SU-DHL-6 (cell line): Measurements from ENCODE around the gene ENDOD1.

Source experiments
- H2AFZ ChIP-seq: fragments of 200-600 bp; sonication (generic); 2 replicates; pipeline ENCODE4 v1.6.1; 2014; ENCODE audit warnings: low read depth, mild to moderate bottlenecking, moderate library complexity, mixed read lengths, antibody characterized with exemption, low read length; ENCODE audit not compliant: severe bottlenecking
- H3F3A ChIP-seq: fragments of 200-600 bp; shearing (Covaris generic); 2 replicates; pipeline ENCODE4 v1.6.0; 2016; ENCODE audit warnings: antibody characterized with exemption, mild to moderate bottlenecking; ENCODE audit not compliant: insufficient read depth
- H3K27ac ChIP-seq: fragments of 200-600 bp; sonication (generic); 2 replicates; pipeline ENCODE4 v1.5.1; 2016; ENCODE audit warnings: low read depth, mild to moderate bottlenecking, low read length, moderate library complexity, mixed read lengths
- H3K27me3 ChIP-seq: fragments of 200-600 bp; sonication (generic), shearing (Covaris generic); 2 replicates; pipeline ENCODE4 v1.6.0; 2014; ENCODE audit warnings: mild to moderate bottlenecking, low read length
- H3K36me3 ChIP-seq: fragments of 200-600 bp; sonication (generic); 2 replicates; pipeline ENCODE4 v1.6.1; 2014; ENCODE audit warnings: mild to moderate bottlenecking, low read length, mixed read lengths
- H3K4me2 ChIP-seq: fragments of 300-600, 200-600 bp; shearing (Covaris generic), sonication (generic); 2 replicates; pipeline ENCODE4 v1.6.0; 2014; ENCODE audit warnings: low read length, low read depth, mild to moderate bottlenecking; ENCODE audit not compliant: poor library complexity, severe bottlenecking
- H3K4me3 ChIP-seq: fragments of 200-600 bp; sonication (generic); 2 replicates; pipeline ENCODE4 v1.5.1; 2014; ENCODE audit warnings: antibody characterized with exemption, low read length, mild to moderate bottlenecking, mixed read lengths; ENCODE audit not compliant: insufficient read depth, poor library complexity, severe bottlenecking
- H3K79me2 ChIP-seq: fragments of 200-600 bp; sonication (generic); 2 replicates; pipeline ENCODE4 v1.6.1; 2014; ENCODE audit warnings: mild to moderate bottlenecking, low read length, moderate library complexity; ENCODE audit not compliant: insufficient read depth
- H3K9ac ChIP-seq: fragments of 200-600 bp; sonication (generic); 2 replicates; pipeline ENCODE4 v1.7.0; 2014; ENCODE audit warnings: mild to moderate bottlenecking, low read length
- H3K9me2 ChIP-seq: fragments of 200-600 bp; sonication (generic); replicated peaks from 2 replicates; pipeline ENCODE4 v1.6.1; 2014; ENCODE audit warnings: low read length; ENCODE audit not compliant: insufficient read depth
- H3K9me3 ChIP-seq: fragments of 200-600 bp; sonication (generic); 2 replicates; pipeline ENCODE4 v1.6.1; 2014; ENCODE audit warnings: low read length, mixed read lengths; ENCODE audit not compliant: insufficient read depth
- H4K20me1 ChIP-seq: fragments of 200-600 bp; sonication (generic); 2 replicates; pipeline ENCODE4 v1.6.1; 2014; ENCODE audit warnings: low read depth, mild to moderate bottlenecking, antibody characterized with exemption, low read length, moderate library complexity, mixed read lengths
- EZH2phosphoT487 ChIP-seq: fragments of 200-600 bp; sonication (generic), shearing (Covaris generic); conservative IDR thresholded peaks from 2 replicates; pipeline ENCODE4 v1.6.1; 2018; ENCODE audit warnings: mild to moderate bottlenecking, antibody characterized with exemption, low read length, moderate library complexity, mixed read lengths
- TF ChIP-seq, protein P1 (sequence below): fragments of 200-600 bp; sonication (generic); IDR thresholded peaks from one replicate; pipeline ENCODE4 v1.5.1; 2017; ENCODE audit warnings: antibody characterized with exemption, mild to moderate bottlenecking, low read length, moderate library complexity; ENCODE audit not compliant: insufficient read depth, poor library complexity, severe bottlenecking

The ENDOD1 gene

DNA sequence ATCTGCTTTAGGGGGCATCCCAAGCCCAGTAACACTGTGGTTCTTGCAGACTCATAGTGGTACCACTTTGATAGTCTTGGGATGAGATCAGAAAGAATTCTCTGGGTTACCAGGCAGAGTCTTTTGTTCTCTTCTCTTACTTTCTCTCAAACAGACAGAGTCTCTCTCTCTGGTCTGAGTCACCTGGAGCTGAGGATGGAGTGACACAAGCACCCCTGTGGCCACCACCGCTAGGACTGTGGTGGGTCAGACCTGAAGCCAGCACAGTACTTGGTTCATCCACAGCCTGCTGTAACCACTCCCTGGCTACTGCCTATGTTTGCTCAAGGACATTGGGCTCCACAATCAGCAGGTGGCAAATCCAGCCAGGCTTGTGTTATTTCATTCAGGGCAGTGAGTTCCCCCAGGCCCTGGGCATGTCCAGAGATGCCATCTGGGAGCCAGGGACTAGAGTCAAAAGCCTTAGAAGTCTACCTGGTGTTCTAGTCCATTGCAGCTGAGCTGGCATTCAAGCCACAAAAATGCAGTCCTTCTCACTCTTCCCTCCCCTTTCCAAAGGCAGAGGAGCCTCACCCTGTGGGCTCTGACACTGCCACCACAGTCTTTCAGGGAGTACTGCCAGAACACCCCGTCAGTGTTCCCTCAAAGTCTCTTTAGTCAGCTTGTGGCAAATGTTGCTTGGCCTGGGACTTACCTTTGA lies 29.9 kb downstream of the ENDOD1 start:
- H2AFZ ChIP-seq, result no peak overlapping the region
- H3K9me3 ChIP-seq, result no peaks in the 10 kb centered on the region
- no peaks in the 10 kb centered on the region for H3F3A ChIP-seq
- no peaks in the 10 kb centered on the region for H3K36me3 ChIP-seq
- no peaks in the 10 kb centered on the region for H4K20me1 ChIP-seq
- H3K27me3 ChIP-seq, result no peaks in the 10 kb centered on the region
- TF ChIP-seq EZH2phosphoT487, result no peak
- TF ChIP-seq, protein P1, sequence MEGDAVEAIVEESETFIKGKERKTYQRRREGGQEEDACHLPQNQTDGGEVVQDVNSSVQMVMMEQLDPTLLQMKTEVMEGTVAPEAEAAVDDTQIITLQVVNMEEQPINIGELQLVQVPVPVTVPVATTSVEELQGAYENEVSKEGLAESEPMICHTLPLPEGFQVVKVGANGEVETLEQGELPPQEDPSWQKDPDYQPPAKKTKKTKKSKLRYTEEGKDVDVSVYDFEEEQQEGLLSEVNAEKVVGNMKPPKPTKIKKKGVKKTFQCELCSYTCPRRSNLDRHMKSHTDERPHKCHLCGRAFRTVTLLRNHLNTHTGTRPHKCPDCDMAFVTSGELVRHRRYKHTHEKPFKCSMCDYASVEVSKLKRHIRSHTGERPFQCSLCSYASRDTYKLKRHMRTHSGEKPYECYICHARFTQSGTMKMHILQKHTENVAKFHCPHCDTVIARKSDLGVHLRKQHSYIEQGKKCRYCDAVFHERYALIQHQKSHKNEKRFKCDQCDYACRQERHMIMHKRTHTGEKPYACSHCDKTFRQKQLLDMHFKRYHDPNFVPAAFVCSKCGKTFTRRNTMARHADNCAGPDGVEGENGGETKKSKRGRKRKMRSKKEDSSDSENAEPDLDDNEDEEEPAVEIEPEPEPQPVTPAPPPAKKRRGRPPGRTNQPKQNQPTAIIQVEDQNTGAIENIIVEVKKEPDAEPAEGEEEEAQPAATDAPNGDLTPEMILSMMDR, result no peak
- H3K9ac ChIP-seq, result no peak overlapping the region
- no peaks in the 10 kb centered on the region for H3K9me2 ChIP-seq
- no peaks in the 10 kb centered on the region for H3K79me2 ChIP-seq
- no peak overlapping the region for H3K4me3 ChIP-seq
- H3K27ac ChIP-seq, result no peak overlapping the region
- no peak overlapping the region for H3K4me2 ChIP-seq

DNA sequence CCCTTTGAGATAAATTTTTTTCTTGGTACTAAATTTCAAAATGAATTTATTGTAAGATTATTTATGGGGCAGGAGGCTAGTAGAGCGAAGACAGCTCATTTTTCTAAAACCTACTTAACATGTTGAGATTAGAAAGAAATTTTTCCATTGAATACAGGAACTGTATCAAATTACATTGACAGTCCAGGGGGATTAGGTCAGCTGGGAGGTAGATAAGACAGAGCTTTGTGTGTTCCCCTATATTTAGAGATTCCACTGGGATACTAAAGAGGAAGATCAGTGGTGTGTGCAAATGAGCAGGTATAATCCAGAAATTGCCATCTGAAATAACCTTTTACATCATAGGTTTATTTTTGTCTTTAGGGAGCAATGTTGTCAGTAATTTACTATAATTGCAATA lies 32.1 kb downstream of the ENDOD1 start:
- H3K9me3 ChIP-seq, result no peaks in the 10 kb centered on the region
- no peak overlapping the region for H3K27ac ChIP-seq
- no peak overlapping the region for H2AFZ ChIP-seq
- H4K20me1 ChIP-seq, result no peaks in the 10 kb centered on the region
- no peaks in the 10 kb centered on the region for H3K27me3 ChIP-seq
- TF ChIP-seq, protein P1, result no peak
- TF ChIP-seq EZH2phosphoT487, result no peak
- no peak overlapping the region for H3K4me2 ChIP-seq
- no peak overlapping the region for H3K9ac ChIP-seq
- H3K9me2 ChIP-seq, result no peaks in the 10 kb centered on the region
- no peaks in the 10 kb centered on the region for H3F3A ChIP-seq
- no peaks in the 10 kb centered on the region for H3K79me2 ChIP-seq
- H3K36me3 ChIP-seq, result no peaks in the 10 kb centered on the region
- H3K4me3 ChIP-seq, result no peak overlapping the region

DNA sequence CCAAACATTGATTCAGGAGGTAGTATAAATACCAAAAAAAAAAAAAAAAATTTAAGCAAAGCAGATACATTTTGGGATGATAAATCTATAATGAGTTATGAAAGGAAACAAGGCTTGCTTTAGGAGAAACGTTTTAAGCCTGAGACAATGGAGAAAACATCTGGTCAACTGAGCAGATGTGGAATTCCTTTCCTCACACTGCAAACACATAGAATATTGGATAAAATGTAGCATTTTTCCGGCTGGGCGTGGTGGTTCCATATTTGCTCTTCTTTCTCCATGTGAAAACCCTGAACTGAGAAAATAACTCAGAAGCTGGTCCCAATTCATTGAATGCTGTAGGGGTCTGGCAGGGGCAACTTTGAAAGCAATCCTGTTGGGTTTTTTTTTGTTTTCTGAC lies 33.9 kb downstream of the ENDOD1 start:
- Histone ChIP-seq H3K9ac (no peak overlapping the region), H3K27me3 (no peaks in the 10 kb centered on the region), H4K20me1 (no peaks in the 10 kb centered on the region), H3K27ac (no peak overlapping the region), H2AFZ (no peak overlapping the region), H3K9me2 (no peaks in the 10 kb centered on the region), H3K36me3 (no peaks in the 10 kb centered on the region), H3F3A (no peaks in the 10 kb centered on the region), H3K4me2 (no peak overlapping the region), H3K4me3 (no peak overlapping the region), H3K79me2 (no peaks in the 10 kb centered on the region), H3K9me3 (no peaks in the 10 kb centered on the region)
- TF ChIP-seq EZH2phosphoT487, result no peak
- TF ChIP-seq, protein P1, result no peak
